GM12873 (cell line): ENCODE data around the gene SPIN2B.

Experiments used
- CTCF ChIP-seq: IDR thresholded peaks from 2 replicates; pipeline ENCODE4 v1.5.1; 2012; ENCODE audit warnings: low read depth, mild to moderate bottlenecking, moderate library complexity, low read length, control low read depth; ENCODE audit not compliant: insufficient read depth; ENCODE audit errors: missing control alignments

The SPIN2B gene

GRCh38 chrX:57134702-57135101, 13.4 kb upstream of the SPIN2B start:
- no peak for TF ChIP-seq CTCF

GRCh38 chrX:57133706-57134105, 12.4 kb upstream of the SPIN2B start:
- TF ChIP-seq CTCF = no peak

- no peak for TF ChIP-seq CTCF
These were observed 10.7 kb upstream of the SPIN2B start for GRCh38 chrX:57132046-57132445.

GRCh38 chrX:57121816-57122215, 468 bp upstream of the SPIN2B start:
- no peak for TF ChIP-seq CTCF

- no peak for TF ChIP-seq CTCF
These were observed 1.9 kb downstream of the SPIN2B start for GRCh38 chrX:57119416-57119815.

- TF ChIP-seq CTCF = no peak
These were observed 16.4 kb downstream of the SPIN2B start for GRCh38 chrX:57104921-57105398.

- TF ChIP-seq CTCF = no peak
These were observed 16.9 kb downstream of the SPIN2B start for GRCh38 chrX:57104406-57104805.
